ENCODE data around the gene ZFY.

GRCh38 chrY:3007967-3008366 is 72.8 kb downstream of the ZFY start:
- TF ChIP-seq CTCF (IDR thresholded peaks at IDR 0.05) (no peak), POLR2A (IDR thresholded peaks at IDR 0.05) (no peak)
